WTC11 (cell line): ENCODE data around the gene PCDHB12.

ENCODE experiments used
- CBFB ChIP-seq: sonication (generic); formaldehyde crosslinking; IDR thresholded peaks from 2 replicates; pipeline ENCODE4 v1.8.1; 2022; ENCODE audit warnings: mild to moderate bottlenecking, low read depth, missing genetic modification reagents
- CTCF ChIP-seq: fragments of 200-600 bp; IDR thresholded peaks from 2 replicates; pipeline ENCODE4 v1.8.0; 2022; ENCODE audit warnings: antibody characterized with exemption
- EMX1 ChIP-seq: fragments of 250-450 bp; sonication (Bioruptor Pico); IDR thresholded peaks from 2 replicates; pipeline ENCODE4 v1.8.0; 2021; ENCODE audit warnings: mild to moderate bottlenecking
- FOXJ3 ChIP-seq: sonication (generic); formaldehyde crosslinking; IDR thresholded peaks from 2 replicates; pipeline ENCODE4 v1.9.0; 2021; ENCODE audit warnings: missing genetic modification reagents, mild to moderate bottlenecking, borderline replicate concordance
- FOXK1 ChIP-seq: sonication (generic); formaldehyde crosslinking; IDR thresholded peaks from 2 replicates; pipeline ENCODE4 v1.8.0; 2022; ENCODE audit warnings: mild to moderate bottlenecking, moderate library complexity, missing genetic modification reagents
- HMGXB4 ChIP-seq: sonication (generic); formaldehyde crosslinking; IDR thresholded peaks from 2 replicates; pipeline ENCODE4 v1.8.1; 2023; ENCODE audit warnings: mild to moderate bottlenecking, moderate library complexity, missing genetic modification reagents
- IRF2 ChIP-seq: sonication (generic); formaldehyde crosslinking; IDR thresholded peaks from 2 replicates; pipeline ENCODE4 v1.8.0; 2022; ENCODE audit warnings: low read depth, missing genetic modification reagents, borderline replicate concordance
- MAX ChIP-seq: sonication (generic); formaldehyde crosslinking; IDR thresholded peaks from 2 replicates; pipeline ENCODE4 v1.8.0; 2022; ENCODE audit warnings: mild to moderate bottlenecking, missing genetic modification reagents
- NR1H2 ChIP-seq: sonication (generic); formaldehyde crosslinking; IDR thresholded peaks from 2 replicates; pipeline ENCODE4 v1.9.0; 2021; ENCODE audit warnings: mild to moderate bottlenecking, moderate library complexity, missing genetic modification reagents
- NR2C2 ChIP-seq: sonication (generic); formaldehyde crosslinking; IDR thresholded peaks from 2 replicates; pipeline ENCODE4 v1.8.0; 2022; ENCODE audit warnings: mild to moderate bottlenecking, missing genetic modification reagents
- SMAD4 ChIP-seq: sonication (generic); formaldehyde crosslinking; IDR thresholded peaks from 2 replicates; pipeline ENCODE4 v1.8.0; 2022; ENCODE audit warnings: mild to moderate bottlenecking, missing genetic modification reagents
- SP1 ChIP-seq: sonication (generic); formaldehyde crosslinking; conservative IDR thresholded peaks from 2 replicates; pipeline ENCODE4 v1.8.1; 2022; ENCODE audit warnings: missing genetic modification reagents
- ZNF425 ChIP-seq: fragments of 250-450 bp; sonication (Bioruptor Pico); conservative IDR thresholded peaks from 2 replicates; pipeline ENCODE4 v1.9.0; 2021; ENCODE audit warnings: mild to moderate bottlenecking
- ZNF512 ChIP-seq: sonication (generic); formaldehyde crosslinking; IDR thresholded peaks from 2 replicates; pipeline ENCODE4 v1.8.1; 2022; ENCODE audit warnings: missing genetic modification reagents, borderline replicate concordance

- TF ChIP-seq NR1H2 (CRISPR knock-in tag) (no peak), CTCF (no peak), ZNF425 (no peak), IRF2 (CRISPR knock-in tag) (no peak), FOXK1 (CRISPR knock-in tag) (no peak), ZNF512 (no peak), CBFB (no peak), SMAD4 (no peak), FOXJ3 (CRISPR knock-in tag) (no peak), NR2C2 (CRISPR knock-in tag) (no peak), EMX1 (CRISPR knock-in tag) (no peak), MAX (CRISPR knock-in tag) (no peak), HMGXB4 (CRISPR knock-in tag) (no peak), SP1 (CRISPR knock-in tag) (no peak)
Measured at GRCh38 chr5:141236516-141237313, 28.2 kb downstream of the PCDHB12 start.
